Bronchial epithelial cell (primary cell): ENCODE data around the gene PTPN7. TPM values are rescaled to one million over a fixed set of nuclear protein-coding genes. Genes with fewer than 3 reads are reported as not detected.

Experiments used
- DNase-seq: peaks from one replicate; pipeline ENCODE4 v3.0.0-alpha.2; 2010; ENCODE audit warnings: low read depth
- FAIRE-seq: peaks from 2 replicates; lab custom pipeline; 2011; peaks lifted over from hg19 to GRCh38; lab: Jason Lieb, UNC
- H3K27me3 ChIP-seq: 2 replicates; pipeline ENCODE4 v1.5.1; 2011; ENCODE audit warnings: low read length; ENCODE audit not compliant: control insufficient read depth, insufficient read depth
- H3K36me3 ChIP-seq: 2 replicates; pipeline ENCODE4 v1.5.1; 2011; ENCODE audit warnings: low read length; ENCODE audit not compliant: control insufficient read depth, insufficient read depth
- H3K4me3 ChIP-seq: 2 replicates; pipeline ENCODE4 v1.5.1; 2011; ENCODE audit warnings: mild to moderate bottlenecking, low read depth, low read length, control low read depth
- CTCF ChIP-seq: IDR thresholded peaks from 2 replicates; pipeline ENCODE4 v1.5.1; 2011; ENCODE audit warnings: mild to moderate bottlenecking, moderate library complexity, low read length, control low read depth, inconsistent platforms; ENCODE audit not compliant: insufficient read depth, severe bottlenecking
- total RNA-seq: library from RNA; depleted of rRNA; stranded (reverse); fragments of >200 nt; gene quantifications from 2 replicates; pipeline ENCODE4 v1.2.1, GENCODE V29; 2014

The PTPN7 gene
- total RNA-seq, 1 donor from 2014 or later = not detected

DNA sequence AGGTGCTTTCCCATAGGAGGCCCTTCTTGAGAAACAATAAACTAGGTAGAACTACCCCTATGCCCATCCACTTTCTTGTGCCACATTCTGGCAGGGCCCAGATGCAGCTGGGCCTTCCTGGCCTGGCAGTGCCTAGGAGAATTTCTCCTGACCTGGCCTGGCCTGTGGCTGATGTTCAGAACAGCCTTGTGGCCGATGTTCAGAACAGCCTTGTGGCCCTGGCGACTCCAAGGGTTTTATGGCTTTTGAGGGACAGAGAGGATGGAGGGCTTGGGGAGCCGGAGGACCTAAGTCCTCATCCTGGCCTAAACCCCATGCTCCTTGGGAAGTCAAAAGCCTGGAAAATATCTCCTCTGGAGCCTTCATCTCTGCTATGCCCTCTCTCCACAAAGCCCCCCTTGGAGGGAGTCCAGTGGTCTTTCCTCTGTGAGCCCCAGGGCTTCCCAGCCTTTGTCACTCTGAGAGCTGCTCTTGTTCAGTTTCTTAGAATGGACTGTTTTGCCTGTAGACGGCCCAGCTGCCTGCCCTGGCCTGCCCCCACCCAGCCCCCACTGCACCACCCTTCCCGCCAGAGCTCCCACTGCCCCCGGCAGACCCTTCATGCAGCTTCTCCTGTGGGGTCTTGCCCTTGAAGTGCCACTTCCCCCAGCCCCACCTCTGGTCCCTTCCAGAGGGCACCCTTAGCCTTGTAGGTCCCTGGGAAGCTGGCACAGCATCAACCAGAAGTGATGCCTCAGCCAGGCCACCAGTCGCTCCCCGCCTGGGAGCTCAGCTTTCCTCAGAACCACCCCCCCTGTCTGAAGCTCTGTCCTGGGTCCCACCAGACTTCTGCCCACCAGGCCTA, 30.7 kb downstream of the PTPN7 start:
- Histone ChIP-seq H3K36me3 (peaks cover 8% of the 10 kb centered on the region), H3K4me3 (no peak overlapping the region), H3K27me3 (peaks cover 1% of the 10 kb centered on the region)
- TF ChIP-seq CTCF = no peak
- no peak for DNase-seq
- no peak for FAIRE-seq

DNA sequence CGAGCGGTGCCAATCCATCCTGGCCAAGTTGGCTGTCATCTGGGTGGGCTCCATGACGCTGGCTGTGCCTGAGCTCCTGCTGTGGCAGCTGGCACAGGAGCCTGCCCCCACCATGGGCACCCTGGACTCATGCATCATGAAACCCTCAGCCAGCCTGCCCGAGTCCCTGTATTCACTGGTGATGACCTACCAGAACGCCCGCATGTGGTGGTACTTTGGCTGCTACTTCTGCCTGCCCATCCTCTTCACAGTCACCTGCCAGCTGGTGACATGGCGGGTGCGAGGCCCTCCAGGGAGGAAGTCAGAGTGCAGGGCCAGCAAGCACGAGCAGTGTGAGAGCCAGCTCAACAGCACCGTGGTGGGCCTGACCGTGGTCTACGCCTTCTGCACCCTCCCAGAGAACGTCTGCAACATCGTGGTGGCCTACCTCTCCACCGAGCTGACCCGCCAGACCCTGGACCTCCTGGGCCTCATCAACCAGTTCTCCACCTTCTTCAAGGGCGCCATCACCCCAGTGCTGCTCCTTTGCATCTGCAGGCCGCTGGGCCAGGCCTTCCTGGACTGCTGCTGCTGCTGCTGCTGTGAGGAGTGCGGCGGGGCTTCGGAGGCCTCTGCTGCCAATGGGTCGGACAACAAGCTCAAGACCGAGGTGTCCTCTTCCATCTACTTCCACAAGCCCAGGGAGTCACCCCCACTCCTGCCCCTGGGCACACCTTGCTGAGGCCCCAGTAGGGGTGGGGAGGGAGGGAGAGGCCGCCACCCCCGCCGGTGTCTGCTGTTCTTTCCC, 32.4 kb downstream of the PTPN7 start:
- FAIRE-seq (no peak), DNase-seq (no peak)
- Histone ChIP-seq H3K27me3 (peaks cover 7% of the 10 kb centered on the region), H3K4me3 (no peak overlapping the region), H3K36me3 (no peaks in the 10 kb centered on the region)
- TF ChIP-seq CTCF = no peak

- Histone ChIP-seq H3K4me3 (no peak overlapping the region), H3K27me3 (peaks cover 7% of the 10 kb centered on the region), H3K36me3 (no peaks in the 10 kb centered on the region)
- TF ChIP-seq CTCF = no peak
- DNase-seq (no peak), FAIRE-seq (no peak)
Observed at GRCh38 chr1:202127061-202127460, 33.3 kb downstream of the PTPN7 start.

- Histone ChIP-seq H3K4me3 (no peak overlapping the region), H3K27me3 (peaks cover 7% of the 10 kb centered on the region), H3K36me3 (no peaks in the 10 kb centered on the region)
- DNase-seq (no peak), FAIRE-seq (no peak)
- TF ChIP-seq CTCF = no peak
Observed at GRCh38 chr1:202126426-202126825, 34.0 kb downstream of the PTPN7 start.

GRCh38 chr1:202125611-202126010, 34.8 kb downstream of the PTPN7 start:
- no peak for DNase-seq
- Histone ChIP-seq H3K36me3 (no peaks in the 10 kb centered on the region), H3K27me3 (peaks cover 7% of the 10 kb centered on the region), H3K4me3 (no peak overlapping the region)
- FAIRE-seq = no peak
- no peak for TF ChIP-seq CTCF
